Lower lobe of right lung (tissue), 2 donors: Measurements from ENCODE around the gene CCDC90B. TPM values are rescaled to one million over a fixed set of nuclear protein-coding genes. Genes with fewer than 3 reads are reported as not detected.
A peak's percentile ranks its signal among the peaks of the same experiment; 100 is the strongest.

Source experiments
- ATAC-seq, 2 donors: fragments of 200-7000 bp; cut with Tn5 transposase; one replicate each; pipeline ENCODE4 v1.9.1; 2020 to 2022; ENCODE audit warnings: mild to moderate bottlenecking in 2 of 2, moderate library complexity in 2 of 2
- DNase-seq: peaks from one replicate; pipeline ENCODE4 v3.0.0-alpha.2; 2020
- H3K27ac ChIP-seq: fragments of 200-600 bp; one replicate; pipeline ENCODE4 v1.8.0; 2022
- H3K27me3 ChIP-seq: fragments of 200-600 bp; one replicate; pipeline ENCODE4 v1.8.0; 2022; ENCODE audit warnings: low read depth
- H3K36me3 ChIP-seq: fragments of 200-600 bp; one replicate; pipeline ENCODE4 v1.8.0; 2022; ENCODE audit warnings: mild to moderate bottlenecking
- H3K4me1 ChIP-seq: fragments of 200-600 bp; one replicate; pipeline ENCODE4 v1.8.0; 2022
- H3K4me3 ChIP-seq: fragments of 200-600 bp; one replicate; pipeline ENCODE4 v1.8.0; 2022; ENCODE audit warnings: mild to moderate bottlenecking
- H3K9me3 ChIP-seq: fragments of 200-600 bp; one replicate; pipeline ENCODE4 v1.8.0; 2022
- CTCF ChIP-seq: fragments of 200-600 bp; IDR thresholded peaks from one replicate; pipeline ENCODE4 v1.8.0; 2022; ENCODE audit warnings: antibody characterized with exemption, mild to moderate bottlenecking
- intact Hi-C: fragments of 100-400 bp; cut with DNase I; formaldehyde crosslinking; loops from one replicate; pipeline ENCODE4 v1.11.0; 2022
- total RNA-seq: library from RNA; stranded (reverse); fragmentation: NEBNext Ultra II Directional; extraction: Animal tissue kit (Norgen Biotek cat#: 25700); gene quantifications from one replicate; pipeline ENCODE4 v1.2.1, GENCODE V29; 2021
- donor health status: DM: no; HTN: yes; CAD: no; lungs with severe emphysema.

CCDC90B gene
- total RNA-seq, 1 donor from 2014 or later: 30.0 TPM

- no peak overlapping the region for H3K4me3 ChIP-seq
- intact Hi-C loops: no loop called here
- TF ChIP-seq CTCF: no peak
These were observed 36.7 kb downstream of the CCDC90B start for GRCh38 chr11:83249445-83249844.

GRCh38 chr11:83241291-83241946, 44.7 kb downstream of the CCDC90B start:
- no peaks in the 10 kb centered on the region for H3K4me1 ChIP-seq
- H3K9me3 ChIP-seq: no peaks in the 10 kb centered on the region
- peak; percentile 86 to 90 for ATAC-seq
- H3K4me3 ChIP-seq: no peak overlapping the region
- TF ChIP-seq CTCF: peak; percentile 52
- intact Hi-C loops: no loop called here
- no peaks in the 10 kb centered on the region for H3K36me3 ChIP-seq
- no peaks in the 10 kb centered on the region for H3K27me3 ChIP-seq
- no peak for DNase-seq
- no peak overlapping the region for H3K27ac ChIP-seq

More at GRCh38 chr11:83249445-83249844, 36.7 kb downstream of the CCDC90B start:
- ATAC-seq (no peak), DNase-seq (no peak)
- Histone ChIP-seq H3K36me3 (no peaks in the 10 kb centered on the region), H3K9me3 (no peaks in the 10 kb centered on the region), H3K4me1 (no peaks in the 10 kb centered on the region), H3K27ac (no peak overlapping the region), H3K27me3 (no peaks in the 10 kb centered on the region)

- no peak overlapping the region for H3K4me3 ChIP-seq
- H3K36me3 ChIP-seq: no peaks in the 10 kb centered on the region
- H3K9me3 ChIP-seq: no peaks in the 10 kb centered on the region
- no peak overlapping the region for H3K27ac ChIP-seq
- TF ChIP-seq CTCF: no peak
- ATAC-seq (no peak), DNase-seq (no peak)
- H3K27me3 ChIP-seq: no peaks in the 10 kb centered on the region
- intact Hi-C loops: no loop called here
- no peaks in the 10 kb centered on the region for H3K4me1 ChIP-seq
These were observed 48.1 kb downstream of the CCDC90B start for GRCh38 chr11:83238111-83238510.

GRCh38 chr11:83235825-83236224, 50.3 kb downstream of the CCDC90B start:
- Histone ChIP-seq H3K27me3 (no peaks in the 10 kb centered on the region), H3K9me3 (no peaks in the 10 kb centered on the region), H3K4me1 (no peaks in the 10 kb centered on the region), H3K4me3 (no peak overlapping the region), H3K36me3 (no peaks in the 10 kb centered on the region), H3K27ac (no peak overlapping the region)
- intact Hi-C loops: no loop called here
- ATAC-seq (no peak), DNase-seq (no peak)
- no peak for TF ChIP-seq CTCF

GRCh38 chr11:83223457-83223856, 62.7 kb downstream of the CCDC90B start:
- intact Hi-C loops: no loop called here
- ATAC-seq: no peak
- DNase-seq: no peak

More at GRCh38 chr11:83223457-83223856, 62.7 kb downstream of the CCDC90B start:
- H3K36me3 ChIP-seq: no peaks in the 10 kb centered on the region
- no peaks in the 10 kb centered on the region for H3K27me3 ChIP-seq
- no peak overlapping the region for H3K4me3 ChIP-seq
- H3K9me3 ChIP-seq: no peaks in the 10 kb centered on the region
- H3K27ac ChIP-seq: no peak overlapping the region
- H3K4me1 ChIP-seq: no peaks in the 10 kb centered on the region
- TF ChIP-seq CTCF: no peak
